Measurements from ENCODE around the gene UGT1A1.

The UGT1A1 gene

DNA sequence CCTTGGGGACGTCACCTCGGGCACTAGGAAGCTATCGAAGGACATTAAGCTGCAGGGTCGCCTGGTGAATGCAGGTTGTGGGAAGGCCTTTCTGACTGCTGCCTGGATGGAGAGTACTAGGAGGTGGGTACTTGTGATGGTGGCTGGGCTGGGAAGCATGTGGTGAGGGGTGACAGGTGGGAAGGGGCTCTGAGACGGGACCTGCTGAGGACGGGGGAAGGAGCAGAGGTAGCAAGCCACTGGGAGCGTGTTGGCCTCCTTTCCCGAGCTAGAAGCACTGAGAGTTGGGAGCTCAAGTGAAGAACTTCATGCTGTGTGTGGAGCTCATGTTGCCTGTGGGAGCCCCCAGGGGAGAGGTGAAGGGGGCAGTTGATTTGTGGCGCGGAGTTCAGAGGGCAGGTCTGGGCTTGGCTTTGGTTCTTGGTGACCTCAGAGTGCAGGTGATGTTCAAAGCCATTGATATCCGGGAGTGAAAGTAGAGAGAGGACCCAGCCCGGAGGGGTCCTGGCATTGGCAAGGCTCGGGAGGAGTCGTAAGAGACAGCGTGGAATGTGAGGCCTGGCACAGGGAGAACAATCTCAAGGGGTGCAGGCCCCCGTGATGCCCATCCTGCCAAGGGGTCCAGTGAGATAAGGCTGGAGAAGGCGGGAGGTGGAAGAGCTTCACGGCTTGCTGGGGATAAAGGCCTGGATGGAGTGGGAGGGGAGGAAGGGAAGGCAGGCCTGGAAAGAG, 31.2 kb downstream of the UGT1A1 start:
- no peak for DNase-seq (ENCODE audit: low read depth)
- TF ChIP-seq MYC (IDR thresholded peaks at IDR 0.05; ENCODE audit: low read depth, low read length) (no peak), POLR2A (IDR thresholded peaks at IDR 0.05; ENCODE audit: extremely low read depth, insufficient read length) (no peak)
- TF ChIP-seq, protein P1, sequence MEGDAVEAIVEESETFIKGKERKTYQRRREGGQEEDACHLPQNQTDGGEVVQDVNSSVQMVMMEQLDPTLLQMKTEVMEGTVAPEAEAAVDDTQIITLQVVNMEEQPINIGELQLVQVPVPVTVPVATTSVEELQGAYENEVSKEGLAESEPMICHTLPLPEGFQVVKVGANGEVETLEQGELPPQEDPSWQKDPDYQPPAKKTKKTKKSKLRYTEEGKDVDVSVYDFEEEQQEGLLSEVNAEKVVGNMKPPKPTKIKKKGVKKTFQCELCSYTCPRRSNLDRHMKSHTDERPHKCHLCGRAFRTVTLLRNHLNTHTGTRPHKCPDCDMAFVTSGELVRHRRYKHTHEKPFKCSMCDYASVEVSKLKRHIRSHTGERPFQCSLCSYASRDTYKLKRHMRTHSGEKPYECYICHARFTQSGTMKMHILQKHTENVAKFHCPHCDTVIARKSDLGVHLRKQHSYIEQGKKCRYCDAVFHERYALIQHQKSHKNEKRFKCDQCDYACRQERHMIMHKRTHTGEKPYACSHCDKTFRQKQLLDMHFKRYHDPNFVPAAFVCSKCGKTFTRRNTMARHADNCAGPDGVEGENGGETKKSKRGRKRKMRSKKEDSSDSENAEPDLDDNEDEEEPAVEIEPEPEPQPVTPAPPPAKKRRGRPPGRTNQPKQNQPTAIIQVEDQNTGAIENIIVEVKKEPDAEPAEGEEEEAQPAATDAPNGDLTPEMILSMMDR (IDR thresholded peaks at IDR 0.05; ENCODE audit: low read depth, low read length) = no peak
- TF ChIP-seq, protein P2, sequence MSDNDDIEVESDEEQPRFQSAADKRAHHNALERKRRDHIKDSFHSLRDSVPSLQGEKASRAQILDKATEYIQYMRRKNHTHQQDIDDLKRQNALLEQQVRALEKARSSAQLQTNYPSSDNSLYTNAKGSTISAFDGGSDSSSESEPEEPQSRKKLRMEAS (IDR thresholded peaks at IDR 0.05; ENCODE audit: low read depth, low read length) = no peak
- no peak overlapping the region for H3K4me3 ChIP-seq (ENCODE audit: low read depth, low read length)

GRCh38 chr2:233791883-233792329, 31.8 kb downstream of the UGT1A1 start:
- H3K4me3 ChIP-seq (ENCODE audit: low read depth, low read length) = no peak overlapping the region
- TF ChIP-seq POLR2A (IDR thresholded peaks at IDR 0.05; ENCODE audit: extremely low read depth, insufficient read length) (no peak), MYC (IDR thresholded peaks at IDR 0.05; ENCODE audit: low read depth, low read length) (no peak)
- TF ChIP-seq, protein P2 (IDR thresholded peaks at IDR 0.05; ENCODE audit: low read depth, low read length) = no peak
- TF ChIP-seq, protein P1 (IDR thresholded peaks at IDR 0.05; ENCODE audit: low read depth, low read length) = no peak
- DNase-seq (ENCODE audit: low read depth) = no peak

DNA sequence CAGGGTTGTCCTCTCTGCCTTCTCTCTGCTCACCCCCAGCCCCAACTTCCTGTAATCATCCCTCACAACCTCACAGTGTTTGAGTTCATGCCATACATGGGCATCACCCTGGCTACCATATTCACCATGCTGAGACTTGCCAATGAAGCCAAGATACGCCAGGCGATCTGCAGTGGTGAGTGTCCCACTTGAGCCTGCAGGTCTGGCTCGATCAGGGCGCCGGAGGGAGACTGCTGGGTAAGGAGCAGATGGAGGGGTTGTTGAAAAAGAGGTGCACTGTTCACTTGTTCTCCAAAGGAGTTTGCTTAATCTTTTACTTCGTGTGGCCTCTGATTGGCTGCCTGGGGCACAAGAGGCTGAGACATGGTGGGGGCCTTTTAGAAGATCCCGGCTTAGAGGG, 32.6 kb downstream of the UGT1A1 start:
- H3K4me3 ChIP-seq (ENCODE audit: low read depth, low read length) = no peak overlapping the region
- no peak for DNase-seq (ENCODE audit: low read depth)
- TF ChIP-seq POLR2A (IDR thresholded peaks at IDR 0.05; ENCODE audit: extremely low read depth, insufficient read length) (no peak), MYC (IDR thresholded peaks at IDR 0.05; ENCODE audit: low read depth, low read length) (no peak)
- TF ChIP-seq, protein P1 (IDR thresholded peaks at IDR 0.05; ENCODE audit: low read depth, low read length) = no peak
- TF ChIP-seq, protein P2 (IDR thresholded peaks at IDR 0.05; ENCODE audit: low read depth, low read length) = no peak

- no peak for DNase-seq (ENCODE audit: low read depth)
- no peak overlapping the region for H3K4me3 ChIP-seq (ENCODE audit: low read depth, low read length)
- no peak for TF ChIP-seq POLR2A (IDR thresholded peaks at IDR 0.05; ENCODE audit: extremely low read depth, insufficient read length)
- TF ChIP-seq, protein P2 (IDR thresholded peaks at IDR 0.05; ENCODE audit: low read depth, low read length) = no peak
- TF ChIP-seq, protein P1 (IDR thresholded peaks at IDR 0.05; ENCODE audit: low read depth, low read length) = no peak
- TF ChIP-seq MYC (IDR thresholded peaks at IDR 0.05; ENCODE audit: low read depth, low read length) = no peak
These were observed 33.5 kb downstream of the UGT1A1 start for GRCh38 chr2:233793465-233794127.

DNA sequence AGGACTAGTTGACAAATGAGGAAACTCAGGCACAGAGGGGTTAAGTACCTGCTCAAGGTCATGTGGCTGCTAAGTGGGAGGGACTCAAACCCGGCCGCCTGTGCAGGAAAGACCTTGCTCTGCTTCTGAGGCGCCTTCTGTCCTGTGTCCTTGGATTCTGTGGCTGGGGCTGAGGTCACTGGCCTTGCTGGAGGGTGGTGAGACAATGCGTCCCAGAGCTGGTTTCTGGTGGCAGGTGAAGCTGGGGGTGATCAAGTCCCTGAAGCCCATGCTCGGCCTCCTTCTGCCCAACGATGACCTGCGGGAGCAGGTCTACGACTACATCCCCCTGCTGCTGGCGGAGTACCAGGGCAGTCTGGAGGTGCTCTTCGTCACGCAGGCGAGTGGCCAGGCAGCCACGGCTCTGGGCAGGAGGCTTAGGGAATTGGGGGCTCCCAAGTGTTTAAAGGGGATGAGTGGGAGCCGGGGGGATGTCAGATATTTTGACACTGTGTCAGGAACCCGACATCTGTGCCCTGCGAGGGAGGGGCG, 34.1 kb downstream of the UGT1A1 start:
- no peak for DNase-seq (ENCODE audit: low read depth)
- TF ChIP-seq, protein P1 (IDR thresholded peaks at IDR 0.05; ENCODE audit: low read depth, low read length) = no peak
- TF ChIP-seq POLR2A (IDR thresholded peaks at IDR 0.05; ENCODE audit: extremely low read depth, insufficient read length) (no peak), MYC (IDR thresholded peaks at IDR 0.05; ENCODE audit: low read depth, low read length) (no peak)
- TF ChIP-seq, protein P2 (IDR thresholded peaks at IDR 0.05; ENCODE audit: low read depth, low read length) = no peak
- no peak overlapping the region for H3K4me3 ChIP-seq (ENCODE audit: low read depth, low read length)

Data from NB4 (cell line).